BE2C (cell line): ENCODE measurements around the gene SEMA4D.

Experiments
- DNase-seq: peaks from one replicate; pipeline ENCODE4 v3.0.0-alpha.2; 2020
- H3K27me3 ChIP-seq: fragments of 250-450 bp; sonication (Bioruptor Pico); 2 replicates; pipeline ENCODE4 v1.5.1; 2020; ENCODE audit warnings: mild to moderate bottlenecking
- H3K36me3 ChIP-seq: fragments of 250-450 bp; sonication (Bioruptor Pico); 2 replicates; pipeline ENCODE4 v1.5.1; 2020; ENCODE audit warnings: mild to moderate bottlenecking
- H3K4me1 ChIP-seq: fragments of 250-450 bp; sonication (Bioruptor Pico); 2 replicates; pipeline ENCODE4 v1.5.1; 2020
- H3K4me3 ChIP-seq: 2 replicates; pipeline ENCODE4 v1.5.1; 2011; ENCODE audit warnings: low read depth, low read length
- H3K9me3 ChIP-seq: fragments of 250-450 bp; sonication (Bioruptor Pico); 2 replicates; pipeline ENCODE4 v1.5.1; 2020
- TF ChIP-seq, protein P1 (sequence below): IDR thresholded peaks from 2 replicates; pipeline ENCODE4 v1.5.1; 2012; ENCODE audit warnings: mild to moderate bottlenecking, low read depth, low read length

Gene SEMA4D

DNA sequence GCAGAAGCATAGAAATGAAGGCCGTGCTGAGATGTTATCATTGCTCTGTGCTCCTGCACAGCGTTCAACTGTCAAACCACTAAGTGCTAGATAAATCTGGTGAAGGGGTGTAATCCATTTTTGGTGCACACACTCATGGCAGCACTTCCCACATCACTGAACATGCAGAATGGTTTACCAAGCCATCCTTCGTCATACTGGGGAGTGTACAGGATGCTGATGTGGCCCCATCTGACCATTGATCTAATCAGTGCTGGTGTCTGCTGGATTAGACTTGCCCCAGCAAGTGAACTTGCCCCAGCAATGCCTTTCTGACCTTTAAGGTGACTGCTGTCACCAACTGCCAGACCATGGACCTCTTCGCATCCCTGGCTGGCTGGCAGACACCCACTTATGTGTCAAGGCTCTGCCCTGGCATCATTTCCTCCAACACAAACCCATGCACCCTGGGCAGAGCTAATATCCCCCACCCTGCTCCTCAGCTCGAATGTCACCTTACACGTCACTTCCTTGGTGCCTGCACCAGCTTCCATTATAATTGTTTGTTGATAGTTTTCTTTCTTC is 4.2 kb upstream of the SEMA4D start:
- H3K9me3 ChIP-seq: no peaks in the 10 kb centered on the region
- no peak for DNase-seq
- no peaks in the 10 kb centered on the region for H3K27me3 ChIP-seq
- no peak overlapping the region for H3K4me3 ChIP-seq
- peaks cover 11% of the 10 kb centered on the region for H3K4me1 ChIP-seq
- TF ChIP-seq, protein P1, sequence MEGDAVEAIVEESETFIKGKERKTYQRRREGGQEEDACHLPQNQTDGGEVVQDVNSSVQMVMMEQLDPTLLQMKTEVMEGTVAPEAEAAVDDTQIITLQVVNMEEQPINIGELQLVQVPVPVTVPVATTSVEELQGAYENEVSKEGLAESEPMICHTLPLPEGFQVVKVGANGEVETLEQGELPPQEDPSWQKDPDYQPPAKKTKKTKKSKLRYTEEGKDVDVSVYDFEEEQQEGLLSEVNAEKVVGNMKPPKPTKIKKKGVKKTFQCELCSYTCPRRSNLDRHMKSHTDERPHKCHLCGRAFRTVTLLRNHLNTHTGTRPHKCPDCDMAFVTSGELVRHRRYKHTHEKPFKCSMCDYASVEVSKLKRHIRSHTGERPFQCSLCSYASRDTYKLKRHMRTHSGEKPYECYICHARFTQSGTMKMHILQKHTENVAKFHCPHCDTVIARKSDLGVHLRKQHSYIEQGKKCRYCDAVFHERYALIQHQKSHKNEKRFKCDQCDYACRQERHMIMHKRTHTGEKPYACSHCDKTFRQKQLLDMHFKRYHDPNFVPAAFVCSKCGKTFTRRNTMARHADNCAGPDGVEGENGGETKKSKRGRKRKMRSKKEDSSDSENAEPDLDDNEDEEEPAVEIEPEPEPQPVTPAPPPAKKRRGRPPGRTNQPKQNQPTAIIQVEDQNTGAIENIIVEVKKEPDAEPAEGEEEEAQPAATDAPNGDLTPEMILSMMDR: no peak
- no peaks in the 10 kb centered on the region for H3K36me3 ChIP-seq

DNA sequence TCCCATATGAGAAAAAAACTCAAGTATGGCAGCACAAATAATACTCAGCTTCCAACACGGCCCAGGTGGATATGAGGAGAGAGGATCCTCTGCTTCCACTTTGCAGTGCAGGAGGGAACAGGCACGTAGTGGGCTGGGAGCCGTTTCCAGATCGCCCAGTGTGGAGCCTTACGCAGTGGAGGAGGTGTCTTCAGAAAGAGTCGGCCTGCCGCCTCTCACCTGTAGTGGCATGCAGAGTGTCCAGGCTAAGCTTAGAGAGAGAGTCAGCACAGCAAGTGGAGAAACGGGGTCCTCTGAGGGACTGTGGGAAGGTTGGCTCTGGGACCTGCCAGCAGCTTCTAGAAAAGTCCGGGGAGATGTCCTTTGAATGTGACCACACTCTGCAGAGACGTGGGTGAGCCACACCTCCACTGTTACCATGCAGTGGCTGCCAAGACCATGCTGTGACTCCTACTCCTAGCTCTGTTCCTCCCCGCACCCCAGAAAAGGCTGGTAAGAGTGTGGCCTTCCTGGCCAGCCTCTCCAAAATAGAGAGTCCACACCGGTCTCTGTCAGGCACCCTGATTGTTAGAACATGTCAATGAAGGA is 3.5 kb upstream of the SEMA4D start:
- Histone ChIP-seq H3K27me3 (no peaks in the 10 kb centered on the region), H3K36me3 (no peaks in the 10 kb centered on the region), H3K4me1 (peaks cover 11% of the 10 kb centered on the region), H3K4me3 (no peak overlapping the region), H3K9me3 (no peaks in the 10 kb centered on the region)
- TF ChIP-seq, protein P1: no peak
- DNase-seq: no peak

DNA sequence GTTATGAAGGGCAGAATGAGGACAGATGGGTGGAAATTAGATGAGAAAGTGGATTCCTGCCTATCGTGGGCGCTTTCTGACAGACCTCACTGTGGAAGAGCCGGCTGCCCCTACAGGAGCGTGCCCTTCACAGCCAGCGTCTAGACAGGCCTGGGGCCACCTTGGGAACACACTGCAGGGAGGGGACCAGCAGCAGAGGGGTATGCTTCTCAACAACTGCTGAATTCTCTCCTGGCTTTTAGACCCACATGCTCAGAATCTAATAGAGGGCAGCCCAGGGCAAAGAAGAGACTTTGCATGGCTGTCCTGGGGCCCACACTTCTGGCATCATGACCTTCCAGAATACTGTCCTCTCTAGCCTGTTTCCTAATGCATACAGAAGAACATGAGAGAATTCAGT is 2.1 kb upstream of the SEMA4D start:
- Histone ChIP-seq H3K36me3 (no peaks in the 10 kb centered on the region), H3K4me3 (no peak overlapping the region), H3K27me3 (no peaks in the 10 kb centered on the region), H3K4me1 (peaks cover 11% of the 10 kb centered on the region), H3K9me3 (no peaks in the 10 kb centered on the region)
- no peak for DNase-seq
- TF ChIP-seq, protein P1: no peak

DNA sequence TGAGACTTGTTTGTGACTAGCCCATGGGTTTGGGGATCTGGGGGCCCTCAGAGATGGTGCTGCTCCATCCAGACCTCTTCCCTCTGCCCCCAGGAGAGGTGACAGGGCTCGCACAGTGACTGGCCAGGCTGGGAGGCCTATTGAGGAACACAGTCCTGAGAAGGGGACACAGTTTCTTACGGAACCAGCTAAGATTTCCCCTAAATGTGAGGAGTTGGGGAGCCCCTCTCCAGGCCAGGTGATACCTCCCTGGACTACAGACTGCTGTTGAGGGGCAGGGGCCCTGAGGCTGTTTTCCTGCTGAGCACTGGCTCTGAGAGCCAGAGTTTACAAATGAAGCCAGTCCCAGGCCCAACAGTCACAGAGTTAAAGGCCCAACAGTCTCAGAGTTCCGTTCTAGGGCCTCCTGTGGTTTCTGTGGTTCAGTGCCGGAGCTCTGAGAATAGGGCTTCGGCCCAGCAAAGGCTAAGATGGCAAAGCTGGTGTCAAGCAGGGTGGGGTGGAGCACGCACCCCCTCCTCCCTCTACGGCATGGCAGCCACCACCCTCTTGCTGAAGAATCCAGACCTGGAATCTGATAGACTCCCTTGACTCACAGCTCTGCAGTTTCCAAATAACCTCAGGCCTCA is 1.1 kb upstream of the SEMA4D start:
- H3K4me1 ChIP-seq: peaks cover 11% of the 10 kb centered on the region
- H3K36me3 ChIP-seq: no peaks in the 10 kb centered on the region
- no peak overlapping the region for H3K4me3 ChIP-seq
- H3K27me3 ChIP-seq: no peaks in the 10 kb centered on the region
- DNase-seq: no peak
- TF ChIP-seq, protein P1: no peak
- no peaks in the 10 kb centered on the region for H3K9me3 ChIP-seq

DNA sequence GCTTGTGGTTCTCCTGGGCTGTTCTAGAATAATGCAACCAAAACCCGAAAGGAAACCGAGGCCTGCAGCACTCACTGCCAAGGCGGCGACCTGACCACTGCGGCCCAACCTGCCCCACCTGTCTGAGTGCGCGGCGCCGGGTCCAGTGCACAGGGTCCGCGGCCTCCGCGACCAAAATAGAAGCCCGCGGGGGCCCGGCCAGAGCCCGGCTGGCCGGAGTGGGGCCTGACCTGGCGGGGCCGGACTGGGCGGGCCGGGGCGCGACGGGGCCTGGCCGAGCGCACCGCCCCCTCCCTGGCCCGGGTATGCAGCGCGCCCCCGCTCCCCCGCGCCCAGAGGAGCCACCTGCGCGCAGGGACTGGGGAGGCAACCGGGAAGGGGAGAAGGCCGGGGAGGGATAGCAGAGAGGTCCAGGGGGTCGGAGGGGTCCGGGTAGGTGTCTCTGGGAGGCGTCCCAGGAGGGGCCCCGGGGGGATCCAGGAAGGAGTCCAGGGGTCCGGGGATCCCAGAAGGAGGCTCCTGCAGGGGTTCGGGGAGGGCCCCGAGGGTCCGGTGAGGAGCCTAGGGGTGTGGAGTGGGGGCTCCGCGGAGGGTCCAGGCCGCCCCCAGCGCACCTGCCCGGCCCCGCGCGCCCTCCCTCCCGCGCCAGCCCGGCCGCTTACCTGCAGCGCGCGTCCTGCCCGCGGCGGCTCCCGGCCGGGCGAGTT is 503 bp downstream of the SEMA4D start:
- TF ChIP-seq, protein P1: no peak
- H3K4me1 ChIP-seq: peaks cover 9% of the 10 kb centered on the region
- DNase-seq: no peak

More for the DNA sequence above, 503 bp downstream of the SEMA4D start:
- Histone ChIP-seq H3K27me3 (no peaks in the 10 kb centered on the region), H3K4me3 (peak overlapping the region; percentile 67), H3K9me3 (no peaks in the 10 kb centered on the region), H3K36me3 (no peaks in the 10 kb centered on the region)
